Measurements from ENCODE around the gene CHST11.

GRCh38 chr12:104456950-104457745, 400 bp downstream of the CHST11 start:
- TF ChIP-seq EZH2phosphoT487 (IDR thresholded peaks at IDR 0.05; ENCODE audit: borderline replicate concordance, low read length) = no peak
- TF ChIP-seq CTCF (IDR thresholded peaks at IDR 0.05; ENCODE audit: low read depth, low read length, poor library complexity, severe bottlenecking) = peak; percentile 82

Measured in DOHH2 (cell line).